Measurements from ENCODE around the gene TRIL.

TRIL gene

DNA sequence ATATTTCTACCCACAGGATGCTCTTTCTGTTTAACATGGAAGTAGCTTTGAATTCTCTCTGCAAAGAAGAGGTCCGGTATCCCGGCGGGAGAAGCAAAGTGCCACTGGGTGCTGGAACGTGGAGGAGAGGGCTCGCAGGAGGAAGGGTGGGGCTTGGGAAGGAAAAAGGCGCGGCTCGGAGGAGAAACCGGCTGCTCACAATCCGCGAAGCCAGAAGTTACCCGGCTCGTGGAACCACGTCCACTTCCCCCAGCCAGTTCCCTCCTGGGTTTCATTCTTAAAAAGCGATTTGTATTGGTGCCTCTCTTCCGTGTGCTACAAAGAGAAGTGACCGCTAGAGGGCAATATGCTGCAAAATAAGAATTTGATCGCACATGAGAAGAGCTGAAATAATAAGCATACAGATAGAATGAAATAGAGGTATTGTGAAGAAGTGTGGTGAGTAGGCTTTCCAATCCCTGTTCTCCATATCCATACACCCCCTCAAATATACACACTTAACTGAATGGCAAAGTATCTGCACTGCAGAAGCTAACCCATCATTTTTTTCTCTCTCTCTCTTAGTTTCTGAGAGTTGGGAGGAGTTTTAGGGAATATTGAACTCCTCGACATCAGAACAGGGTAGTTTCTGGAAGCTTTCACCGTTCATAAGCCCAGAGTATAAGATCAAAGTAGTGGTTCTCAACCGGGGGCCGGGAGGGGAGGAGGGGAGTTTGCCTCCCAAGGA is 31.1 kb downstream of the TRIL start:
- peak overlapping the region; percentile 49 for H3K4me3 ChIP-seq (ENCODE audit: low read depth, low read length)
- peak; percentile 88 for DNase-seq (ENCODE audit: low read depth, low spot score)
- in situ Hi-C loops (cut with HindIII; ENCODE audit: low sequenced_read_pairs): no loop called here
- TF ChIP-seq, protein P1, sequence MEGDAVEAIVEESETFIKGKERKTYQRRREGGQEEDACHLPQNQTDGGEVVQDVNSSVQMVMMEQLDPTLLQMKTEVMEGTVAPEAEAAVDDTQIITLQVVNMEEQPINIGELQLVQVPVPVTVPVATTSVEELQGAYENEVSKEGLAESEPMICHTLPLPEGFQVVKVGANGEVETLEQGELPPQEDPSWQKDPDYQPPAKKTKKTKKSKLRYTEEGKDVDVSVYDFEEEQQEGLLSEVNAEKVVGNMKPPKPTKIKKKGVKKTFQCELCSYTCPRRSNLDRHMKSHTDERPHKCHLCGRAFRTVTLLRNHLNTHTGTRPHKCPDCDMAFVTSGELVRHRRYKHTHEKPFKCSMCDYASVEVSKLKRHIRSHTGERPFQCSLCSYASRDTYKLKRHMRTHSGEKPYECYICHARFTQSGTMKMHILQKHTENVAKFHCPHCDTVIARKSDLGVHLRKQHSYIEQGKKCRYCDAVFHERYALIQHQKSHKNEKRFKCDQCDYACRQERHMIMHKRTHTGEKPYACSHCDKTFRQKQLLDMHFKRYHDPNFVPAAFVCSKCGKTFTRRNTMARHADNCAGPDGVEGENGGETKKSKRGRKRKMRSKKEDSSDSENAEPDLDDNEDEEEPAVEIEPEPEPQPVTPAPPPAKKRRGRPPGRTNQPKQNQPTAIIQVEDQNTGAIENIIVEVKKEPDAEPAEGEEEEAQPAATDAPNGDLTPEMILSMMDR (IDR thresholded peaks at IDR 0.05; ENCODE audit: low read depth, low read length): peak; percentile 79

DNA sequence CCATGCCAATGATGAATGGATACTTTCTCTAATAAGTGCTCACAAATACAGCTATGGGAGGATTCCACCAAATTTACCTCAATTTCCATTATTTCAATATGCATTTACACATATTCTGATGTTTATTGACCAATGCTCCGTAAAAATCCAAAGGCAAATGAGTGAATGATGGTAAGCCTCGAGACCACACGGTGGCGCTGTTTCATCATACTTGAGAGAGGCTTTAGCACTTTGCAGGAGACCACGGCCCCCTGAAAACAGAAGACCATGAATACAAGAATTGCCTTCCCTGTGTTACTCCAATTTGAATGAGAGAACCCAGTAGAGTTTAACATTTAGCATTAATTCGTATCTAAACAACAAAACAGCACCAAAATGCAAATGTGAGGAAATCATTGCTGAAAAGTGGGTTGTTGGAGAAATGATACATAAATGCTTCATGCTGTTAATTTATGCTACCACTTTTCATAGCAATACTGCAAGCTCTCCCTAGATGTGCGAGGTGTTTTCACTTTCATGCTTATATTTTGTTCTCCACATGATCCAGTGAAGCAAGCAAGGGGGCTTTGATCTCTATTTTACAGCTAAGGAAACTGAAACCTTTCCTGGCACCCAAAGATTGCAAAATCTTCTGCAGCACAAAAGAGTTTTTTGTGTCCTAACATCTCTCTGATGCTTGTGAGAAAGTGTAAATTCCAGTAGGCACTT is 35.4 kb downstream of the TRIL start:
- TF ChIP-seq, protein P1 (IDR thresholded peaks at IDR 0.05; ENCODE audit: low read depth, low read length): peak; percentile 77
- peak; percentile 68 for DNase-seq (ENCODE audit: low read depth, low spot score)
- in situ Hi-C loops (cut with HindIII; ENCODE audit: low sequenced_read_pairs): no loop called here
- no peak overlapping the region for H3K4me3 ChIP-seq (ENCODE audit: low read depth, low read length)

DNA sequence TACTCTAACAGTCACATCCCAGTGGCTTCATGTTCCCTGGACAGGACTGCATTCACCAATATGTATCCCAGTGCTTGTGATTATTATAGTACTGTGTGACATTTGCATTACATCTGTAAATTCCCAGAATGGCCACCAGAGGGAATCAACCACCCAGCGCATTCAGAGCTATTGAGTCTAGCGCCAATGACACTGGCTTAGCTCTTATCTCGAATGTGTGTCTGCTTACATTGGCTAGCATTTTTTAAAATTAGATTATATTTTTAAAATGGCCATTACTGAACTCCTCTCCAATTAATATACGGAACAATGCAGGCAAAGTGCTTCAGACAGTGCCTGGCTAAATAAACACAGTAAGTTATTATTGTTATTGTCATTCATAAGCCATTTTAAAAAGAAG is 36.3 kb downstream of the TRIL start:
- in situ Hi-C loops (cut with HindIII; ENCODE audit: low sequenced_read_pairs): no loop called here
- DNase-seq (ENCODE audit: low read depth, low spot score): peak; percentile 68
- no peak overlapping the region for H3K4me3 ChIP-seq (ENCODE audit: low read depth, low read length)
- TF ChIP-seq, protein P1 (IDR thresholded peaks at IDR 0.05; ENCODE audit: low read depth, low read length): peak; percentile 86

DNA sequence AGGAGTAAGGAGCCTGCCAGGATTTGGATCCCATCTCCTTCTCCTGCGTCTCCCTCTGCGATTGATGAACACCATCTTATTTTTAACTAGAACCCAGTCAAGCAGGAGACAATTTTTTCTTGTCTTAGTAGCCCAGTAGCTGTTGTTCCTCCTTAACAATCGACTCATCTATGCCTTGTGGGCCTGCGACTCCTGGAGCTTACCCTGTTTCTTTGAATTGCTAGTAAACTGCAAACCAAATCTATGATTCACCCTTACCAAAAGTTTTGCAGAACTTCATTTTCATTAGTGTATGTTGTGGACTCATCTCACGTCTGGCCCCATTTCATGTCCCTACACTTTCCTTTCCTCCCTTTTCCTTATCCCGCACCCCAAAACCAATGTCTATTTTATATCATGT is 37.7 kb downstream of the TRIL start:
- H3K4me3 ChIP-seq (ENCODE audit: low read depth, low read length): no peak overlapping the region
- TF ChIP-seq, protein P1 (IDR thresholded peaks at IDR 0.05; ENCODE audit: low read depth, low read length): no peak
- no peak for DNase-seq (ENCODE audit: low read depth, low spot score)
- in situ Hi-C loops (cut with HindIII; ENCODE audit: low sequenced_read_pairs): no loop called here

DNA sequence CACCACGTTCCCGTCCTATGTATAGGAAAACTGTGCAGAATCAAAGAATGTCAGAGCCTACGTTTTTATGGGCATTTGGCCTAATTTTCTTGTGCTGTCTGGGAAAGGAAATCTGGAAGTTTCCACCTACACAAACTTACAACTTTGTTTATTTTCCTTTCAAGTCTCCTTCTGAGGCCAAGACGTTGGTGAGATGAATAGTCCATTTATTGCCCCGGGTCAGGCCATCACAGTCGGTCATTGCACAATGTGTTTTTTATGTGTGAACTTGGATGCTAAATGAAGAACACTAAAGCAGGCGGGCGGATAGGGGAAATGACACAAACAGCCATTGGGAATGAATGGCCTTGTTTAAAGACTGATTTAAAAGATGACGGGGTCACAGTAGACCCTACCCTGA is 38.6 kb downstream of the TRIL start:
- in situ Hi-C loops (cut with HindIII; ENCODE audit: low sequenced_read_pairs): no loop called here
- DNase-seq (ENCODE audit: low read depth, low spot score): no peak
- TF ChIP-seq, protein P1 (IDR thresholded peaks at IDR 0.05; ENCODE audit: low read depth, low read length): no peak
- no peak overlapping the region for H3K4me3 ChIP-seq (ENCODE audit: low read depth, low read length)

DNA sequence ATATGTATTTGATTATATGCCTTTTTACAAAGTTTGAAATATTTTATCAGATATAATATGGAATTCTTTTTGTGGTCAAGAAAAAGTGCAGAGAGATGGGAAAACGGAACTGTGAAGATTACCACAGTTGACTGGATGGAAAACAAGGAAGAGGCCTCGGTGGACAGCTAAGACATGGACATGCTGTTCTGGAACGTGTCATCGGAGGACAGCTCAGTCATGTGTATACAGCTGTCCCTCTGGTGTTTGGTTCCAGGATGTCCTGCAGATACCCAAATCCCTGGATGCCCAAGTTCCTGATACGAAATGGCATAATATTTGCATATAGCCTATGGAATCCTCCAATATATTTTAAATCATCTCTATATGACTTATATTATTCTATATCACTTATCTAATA is 49.4 kb downstream of the TRIL start:
- TF ChIP-seq, protein P1 (IDR thresholded peaks at IDR 0.05; ENCODE audit: low read depth, low read length): no peak
- no peak for DNase-seq (ENCODE audit: low read depth, low spot score)
- H3K4me3 ChIP-seq (ENCODE audit: low read depth, low read length): no peak overlapping the region
- in situ Hi-C loops (cut with HindIII; ENCODE audit: low sequenced_read_pairs): no loop called here

Data from astrocyte of the spinal cord (primary cell).